RPMI8226 (cell line): ENCODE results near the gene DNAJC1.
"Not testable (repeated sequence)": the region's sequence is repeated elsewhere in the genome, so short reads cannot be mapped to it uniquely, and the experiment has no call there.

Experiments used
- DNase-seq: peaks from one replicate; pipeline ENCODE4 v3.0.0-alpha.2; 2015

The DNAJC1 gene

GRCh38 chr10:21722209-21722608 lies 281.3 kb downstream of the DNAJC1 start:
- DNase-seq: no peak

DNA sequence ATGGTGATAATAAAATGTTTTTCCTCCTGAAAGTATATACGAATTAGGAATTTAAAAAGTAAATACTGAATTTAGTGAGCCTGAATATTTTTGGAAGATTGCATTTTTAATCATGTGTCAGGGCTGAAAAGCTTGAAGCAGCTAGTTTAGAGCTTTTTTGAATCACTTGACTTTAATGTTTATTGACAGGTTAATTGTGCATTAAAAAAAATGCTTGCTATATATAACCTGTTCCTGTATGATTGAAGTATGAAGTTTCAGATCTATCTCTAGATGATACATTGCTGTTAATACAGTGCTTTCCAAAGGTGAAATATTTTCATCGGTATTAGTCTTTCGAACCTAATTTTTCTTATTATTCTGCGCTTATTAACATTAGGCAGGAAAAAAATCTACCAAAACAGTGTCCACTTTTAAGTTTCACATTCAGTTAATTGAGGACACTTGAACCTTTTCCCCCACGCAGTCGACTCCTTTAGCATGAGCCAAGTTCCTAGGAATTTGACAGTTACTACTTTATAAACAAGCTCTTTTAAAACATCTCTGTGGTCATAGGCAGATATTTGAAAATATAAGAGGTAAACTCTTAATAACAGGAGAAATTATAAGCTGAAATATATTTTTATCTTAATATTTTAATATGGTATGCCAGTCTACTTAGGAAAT lies 282.4 kb downstream of the DNAJC1 start:
- DNase-seq: no peak

- no peak for DNase-seq
Measured at GRCh38 chr10:21720090-21720489, 283.4 kb downstream of the DNAJC1 start.

- no peak for DNase-seq
Measured at GRCh38 chr10:21719502-21719901, 284.0 kb downstream of the DNAJC1 start.

GRCh38 chr10:21717437-21718054 lies 286.0 kb downstream of the DNAJC1 start:
- not testable (repeated sequence) for DNase-seq

GRCh38 chr10:21715531-21716195 lies 287.9 kb downstream of the DNAJC1 start:
- no peak for DNase-seq

- DNase-seq: no peak
Measured at GRCh38 chr10:21712975-21713374, 290.6 kb downstream of the DNAJC1 start.

DNA sequence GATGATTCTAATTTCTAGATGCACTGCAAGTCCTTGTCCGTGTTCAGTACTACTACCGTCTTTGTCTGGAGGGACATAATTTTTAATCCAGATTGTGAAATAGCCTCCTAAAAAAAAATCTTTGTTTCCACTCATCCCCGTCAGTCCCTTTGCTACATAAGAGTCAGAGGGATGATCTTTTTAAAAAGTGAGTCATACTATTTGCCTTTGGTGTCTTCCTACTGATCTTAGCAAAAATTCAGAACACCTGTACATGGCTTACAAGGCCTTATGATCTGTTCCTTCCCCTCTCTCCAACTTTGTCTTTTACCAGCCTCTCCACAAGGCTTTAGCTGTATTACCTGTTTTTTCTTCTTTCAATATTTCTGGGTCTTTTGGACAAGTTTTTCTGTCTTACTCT lies 296.0 kb downstream of the DNAJC1 start:
- no peak for DNase-seq
